HG03045 (cell line): ENCODE results near the gene EMB.
"Not testable (repeated sequence)": the region's sequence is repeated elsewhere in the genome, so short reads cannot be mapped to it uniquely, and the experiment has no call there.

Source experiments
- ATAC-seq: cut with Tn5 transposase; IDR thresholded peaks from one replicate; pipeline ENCODE4 v1.9.1; 2021; ENCODE audit warnings: mild to moderate bottlenecking, moderate library complexity; ENCODE audit not compliant: unreplicated experiment

The EMB gene

GRCh38 chr5:50440651-50441492 lies at the start of gene EMB:
Gene EMB (minus strand): TSS chr5:50441288. CDS start chr5:50441151, 137 bp downstream.
- peak; percentile 71 for ATAC-seq

GRCh38 chr5:50489491-50489890 lies 48.4 kb upstream of the EMB start:
- ATAC-seq, result not testable (repeated sequence)

GRCh38 chr5:50478790-50479189 lies 37.7 kb upstream of the EMB start:
- ATAC-seq, result not testable (repeated sequence)

- ATAC-seq, result peak; percentile 73
These were observed 35.5 kb upstream of the EMB start for GRCh38 chr5:50476549-50476948.

- not testable (repeated sequence) for ATAC-seq
These were observed 23.9 kb upstream of the EMB start for GRCh38 chr5:50465015-50465414.

- no peak for ATAC-seq
These were observed 22.6 kb upstream of the EMB start for GRCh38 chr5:50463726-50464125.

GRCh38 chr5:50463047-50463446 lies 22.0 kb upstream of the EMB start:
- no peak for ATAC-seq

GRCh38 chr5:50462579-50462978 lies 21.5 kb upstream of the EMB start:
- ATAC-seq, result not testable (repeated sequence)

GRCh38 chr5:50458372-50458771 lies 17.3 kb upstream of the EMB start:
- not testable (repeated sequence) for ATAC-seq

GRCh38 chr5:50449241-50449640 lies 8.2 kb upstream of the EMB start:
- not testable (repeated sequence) for ATAC-seq

GRCh38 chr5:50447941-50448340 lies 6.9 kb upstream of the EMB start:
- ATAC-seq, result no peak

GRCh38 chr5:50447228-50447627 lies 6.1 kb upstream of the EMB start:
- no peak for ATAC-seq

- ATAC-seq, result peak; percentile 70
These were observed 4.3 kb upstream of the EMB start for GRCh38 chr5:50445296-50445949.

- ATAC-seq, result not testable (repeated sequence)
These were observed 1.8 kb upstream of the EMB start for GRCh38 chr5:50442559-50443539.

- no peak for ATAC-seq
These were observed 436 bp upstream of the EMB start for GRCh38 chr5:50441493-50441955.

- no peak for ATAC-seq
These were observed 1.9 kb downstream of the EMB start for GRCh38 chr5:50439221-50439620.

- ATAC-seq, result not testable (repeated sequence)
These were observed 3.0 kb downstream of the EMB start for GRCh38 chr5:50438060-50438459.

- ATAC-seq, result no peak
These were observed 5.9 kb downstream of the EMB start for GRCh38 chr5:50435168-50435567.

GRCh38 chr5:50431133-50431904 lies 9.8 kb downstream of the EMB start:
- ATAC-seq, result not testable (repeated sequence)
